WTC11 (cell line): ENCODE results near the gene NANOG. TPM values are rescaled to one million over a fixed set of nuclear protein-coding genes. Genes with fewer than 3 reads are reported as not detected.
"Not testable (repeated sequence)": the region's sequence is repeated elsewhere in the genome, so short reads cannot be mapped to it uniquely, and the experiment has no call there.

Experiments used
- ATAC-seq: fragments of 200-7000 bp; cut with Tn5 transposase; 2 replicates; pipeline ENCODE4 v1.10.0; 2021; ENCODE audit warnings: mild to moderate bottlenecking, moderate library complexity
- CTCF ChIA-PET: fragments of 300-600 bp; sonication (Branson Sonifier 250); formaldehyde crosslinking; loops from one replicate; lab custom pipeline; 2021; ENCODE audit warnings: antibody characterized with exemption; lab: Charles Lee
- POLR2A ChIA-PET: fragments of 350-600 bp; sonication (Branson Sonifier 250); formaldehyde crosslinking; loops from one replicate; lab custom pipeline; 2021; ENCODE audit warnings: antibody characterized with exemption; lab: Charles Lee
- DNase-seq: peaks from one replicate; pipeline ENCODE4 v3.0.0; 2021; ENCODE audit warnings: low spot score
- H3K27ac Mint-ChIP-seq: 2 replicates; pipeline ENCODE4 v1.8.0; 2021; ENCODE audit warnings: mixed read lengths
- H3K27me3 Mint-ChIP-seq: 2 replicates; pipeline ENCODE4 v1.8.0; 2021; ENCODE audit warnings: low read depth, mild to moderate bottlenecking, moderate library complexity, mixed read lengths
- H3K36me3 Mint-ChIP-seq: 2 replicates; pipeline ENCODE4 v1.8.0; 2021; ENCODE audit warnings: mixed read lengths
- H3K4me1 Mint-ChIP-seq: 2 replicates; pipeline ENCODE4 v1.8.0; 2022; ENCODE audit warnings: mixed read lengths
- H3K4me3 Mint-ChIP-seq: 2 replicates; pipeline ENCODE4 v1.8.0; 2021; ENCODE audit warnings: mild to moderate bottlenecking, moderate library complexity, mixed read lengths
- H3K9me3 Mint-ChIP-seq: 2 replicates; pipeline ENCODE4 v1.8.0; 2021; ENCODE audit warnings: mixed read lengths
- E2F4 ChIP-seq: sonication (generic); formaldehyde crosslinking; IDR thresholded peaks from 2 replicates; pipeline ENCODE4 v1.8.1; 2022; ENCODE audit warnings: low read depth, mild to moderate bottlenecking, moderate library complexity, missing genetic modification reagents, borderline replicate concordance
- FOXP1 ChIP-seq: sonication (generic); formaldehyde crosslinking; IDR thresholded peaks from 2 replicates; pipeline ENCODE4 v1.8.0; 2022; ENCODE audit warnings: missing genetic modification reagents, mild to moderate bottlenecking, moderate library complexity, borderline replicate concordance
- GRHL2 ChIP-seq: fragments of 250-450 bp; sonication (Bioruptor Pico); IDR thresholded peaks from 2 replicates; pipeline ENCODE4 v1.8.0; 2022; ENCODE audit warnings: mild to moderate bottlenecking, moderate library complexity; ENCODE audit not compliant: insufficient replicate concordance, severe bottlenecking
- JAZF1 ChIP-seq: fragments of 250-450 bp; sonication (Bioruptor Pico); IDR thresholded peaks from 2 replicates; pipeline ENCODE4 v1.9.0; 2021; ENCODE audit warnings: moderate library complexity, mild to moderate bottlenecking, inconsistent platforms
- MYBL2 ChIP-seq: sonication (generic); formaldehyde crosslinking; IDR thresholded peaks from 2 replicates; pipeline ENCODE4 v1.8.1; 2023; ENCODE audit warnings: mild to moderate bottlenecking, moderate library complexity, missing genetic modification reagents
- SOX15 ChIP-seq: fragments of 250-450 bp; sonication (Bioruptor Pico); IDR thresholded peaks from 2 replicates; pipeline ENCODE4 v1.9.0; 2021; ENCODE audit warnings: mild to moderate bottlenecking
- TEAD4 ChIP-seq: sonication (generic); formaldehyde crosslinking; IDR thresholded peaks from 2 replicates; pipeline ENCODE4 v1.8.0; 2022; ENCODE audit warnings: mild to moderate bottlenecking, missing genetic modification reagents
- TP53 ChIP-seq: sonication (generic); formaldehyde crosslinking; IDR thresholded peaks from 2 replicates; pipeline ENCODE4 v1.8.1; 2023; ENCODE audit warnings: mild to moderate bottlenecking, missing genetic modification reagents
- ZNF317 ChIP-seq: sonication (generic); formaldehyde crosslinking; IDR thresholded peaks from 2 replicates; pipeline ENCODE4 v1.8.1; 2023; ENCODE audit warnings: low read depth, mild to moderate bottlenecking, moderate library complexity, missing genetic modification reagents, borderline replicate concordance
- ZNF396 ChIP-seq: fragments of 250-450 bp; sonication (Bioruptor Pico); IDR thresholded peaks from 2 replicates; pipeline ENCODE4 v1.8.0; 2021; ENCODE audit warnings: mild to moderate bottlenecking, moderate library complexity, borderline replicate concordance
- ZNF532 ChIP-seq: fragments of 250-450 bp; sonication (Bioruptor Pico); IDR thresholded peaks from 2 replicates; pipeline ENCODE4 v1.9.0; 2021; ENCODE audit warnings: mild to moderate bottlenecking, borderline replicate concordance
- total RNA-seq: library from RNA; stranded (reverse); gene quantifications from 3 replicates; pipeline ENCODE4 v1.2.3, GENCODE V29; 2021
- TF ChIP-seq, protein P1 (sequence below): sonication (generic); formaldehyde crosslinking; IDR thresholded peaks from 2 replicates; pipeline ENCODE4 v1.8.1; 2023; ENCODE audit warnings: mild to moderate bottlenecking, missing genetic modification reagents, borderline replicate concordance
- TF ChIP-seq, protein P2 (sequence below): sonication (generic); formaldehyde crosslinking; conservative IDR thresholded peaks from 2 replicates; pipeline ENCODE4 v1.8.1; 2022; ENCODE audit warnings: mild to moderate bottlenecking, missing genetic modification reagents

The NANOG gene
- total RNA-seq, 1 experiment from 2014 or later: 387 TPM

DNA sequence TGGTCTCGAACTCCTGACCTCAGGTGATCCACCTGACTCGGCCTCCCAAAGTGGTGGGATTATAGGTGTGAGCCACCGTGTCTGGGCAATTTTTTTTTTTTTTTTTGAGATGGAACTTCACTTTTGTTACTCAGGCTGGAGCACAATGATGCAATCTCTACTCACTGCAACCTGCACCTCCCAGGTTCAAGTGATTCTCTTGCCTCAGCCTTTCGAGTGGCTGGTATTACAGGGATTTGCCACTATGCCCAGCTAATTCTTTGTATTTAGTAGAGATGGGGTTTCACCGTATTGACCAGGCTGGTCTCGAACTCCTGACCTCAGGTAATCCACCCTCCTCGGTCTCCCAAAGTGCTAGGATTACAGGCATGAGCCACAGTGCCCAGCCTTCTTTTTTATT, 8.1 kb downstream of the NANOG start:
- POLR2A ChIA-PET, H3K27me3 Mint-ChIP-seq: not testable (repeated sequence)
- H3K36me3 Mint-ChIP-seq: peaks cover 70% of the 10 kb centered on the region
- TF ChIP-seq, protein P1, sequence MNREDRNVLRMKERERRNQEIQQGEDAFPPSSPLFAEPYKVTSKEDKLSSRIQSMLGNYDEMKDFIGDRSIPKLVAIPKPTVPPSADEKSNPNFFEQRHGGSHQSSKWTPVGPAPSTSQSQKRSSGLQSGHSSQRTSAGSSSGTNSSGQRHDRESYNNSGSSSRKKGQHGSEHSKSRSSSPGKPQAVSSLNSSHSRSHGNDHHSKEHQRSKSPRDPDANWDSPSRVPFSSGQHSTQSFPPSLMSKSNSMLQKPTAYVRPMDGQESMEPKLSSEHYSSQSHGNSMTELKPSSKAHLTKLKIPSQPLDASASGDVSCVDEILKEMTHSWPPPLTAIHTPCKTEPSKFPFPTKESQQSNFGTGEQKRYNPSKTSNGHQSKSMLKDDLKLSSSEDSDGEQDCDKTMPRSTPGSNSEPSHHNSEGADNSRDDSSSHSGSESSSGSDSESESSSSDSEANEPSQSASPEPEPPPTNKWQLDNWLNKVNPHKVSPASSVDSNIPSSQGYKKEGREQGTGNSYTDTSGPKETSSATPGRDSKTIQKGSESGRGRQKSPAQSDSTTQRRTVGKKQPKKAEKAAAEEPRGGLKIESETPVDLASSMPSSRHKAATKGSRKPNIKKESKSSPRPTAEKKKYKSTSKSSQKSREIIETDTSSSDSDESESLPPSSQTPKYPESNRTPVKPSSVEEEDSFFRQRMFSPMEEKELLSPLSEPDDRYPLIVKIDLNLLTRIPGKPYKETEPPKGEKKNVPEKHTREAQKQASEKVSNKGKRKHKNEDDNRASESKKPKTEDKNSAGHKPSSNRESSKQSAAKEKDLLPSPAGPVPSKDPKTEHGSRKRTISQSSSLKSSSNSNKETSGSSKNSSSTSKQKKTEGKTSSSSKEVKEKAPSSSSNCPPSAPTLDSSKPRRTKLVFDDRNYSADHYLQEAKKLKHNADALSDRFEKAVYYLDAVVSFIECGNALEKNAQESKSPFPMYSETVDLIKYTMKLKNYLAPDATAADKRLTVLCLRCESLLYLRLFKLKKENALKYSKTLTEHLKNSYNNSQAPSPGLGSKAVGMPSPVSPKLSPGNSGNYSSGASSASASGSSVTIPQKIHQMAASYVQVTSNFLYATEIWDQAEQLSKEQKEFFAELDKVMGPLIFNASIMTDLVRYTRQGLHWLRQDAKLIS (CRISPR knock-in tag): 0 out of 2 replicates have a peak, but pooled peaks have one; percentile 6
- TF ChIP-seq, all 79 proteins: peak for 1; not testable (repeated sequence) for 78
- H3K27ac Mint-ChIP-seq: peak overlapping the region; percentile 99
- peak overlapping the region; percentile 49 for H3K4me3 Mint-ChIP-seq
- ATAC-seq, H3K9me3 Mint-ChIP-seq, DNase-seq, CTCF ChIA-PET: not testable (repeated sequence)
- peaks cover 76% of the 10 kb centered on the region for H3K4me1 Mint-ChIP-seq

DNA sequence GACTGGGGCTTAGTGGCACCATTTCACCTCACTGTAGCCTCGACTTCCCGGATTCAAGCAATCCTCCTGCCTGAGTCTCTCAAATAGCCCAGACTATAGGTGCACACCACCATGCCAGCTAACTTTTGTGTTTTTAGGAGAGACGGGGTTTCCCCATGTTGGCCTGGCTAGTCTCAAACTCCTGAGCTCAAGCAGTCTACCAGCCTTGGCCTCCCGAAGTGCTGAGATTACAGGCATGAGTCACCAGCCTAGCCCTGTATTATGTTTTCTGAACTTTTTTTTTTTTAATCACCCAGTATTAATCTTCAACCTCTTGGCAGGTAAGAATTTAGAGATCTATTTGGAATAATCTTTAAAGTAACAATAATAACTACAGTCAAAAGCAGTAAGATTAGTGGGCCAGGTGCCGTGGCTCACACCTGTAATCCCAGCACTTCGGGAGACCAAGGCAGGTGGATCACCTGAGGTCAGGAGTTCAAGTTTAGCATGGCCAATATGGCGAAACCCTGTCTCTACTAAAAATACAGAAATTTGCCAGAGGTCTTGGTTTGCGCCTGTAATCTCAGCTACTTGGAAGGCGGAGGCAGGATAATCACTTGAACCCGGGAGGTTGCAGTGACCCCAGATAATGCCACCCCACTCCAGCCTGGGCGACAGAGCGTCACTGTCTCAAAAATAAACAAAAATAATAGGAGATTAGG, 8.6 kb downstream of the NANOG start:
- POLR2A ChIA-PET: interaction anchor here (1.2 to 1.7 kb wide), 3 partner anchors 9 to 162 kb away, joined by 4 to 6 read pairs (median 5); partner anchors contain the start of gene NANOG
- peaks cover 71% of the 10 kb centered on the region for H3K4me1 Mint-ChIP-seq
- H3K36me3 Mint-ChIP-seq: peaks cover 70% of the 10 kb centered on the region
- no peaks in the 10 kb centered on the region for H3K27me3 Mint-ChIP-seq
- DNase-seq: no peak
- no peak; the same call in 1 of the 2 replicates for ATAC-seq
- CTCF ChIA-PET: interaction anchor here (0.6 to 2.3 kb wide), 2 partner anchors 108 to 200 kb away, joined by 3 to 11 read pairs; no protein-coding TSS in a partner anchor
- TF ChIP-seq ZNF396 (CRISPR knock-in tag) (no peak), SOX15 (CRISPR knock-in tag) (no peak), ZNF317 (CRISPR knock-in tag) (no peak), E2F4 (no peak), FOXP1 (no peak), TP53 (no peak), ZNF532 (CRISPR knock-in tag) (no peak), TEAD4 (CRISPR knock-in tag) (no peak), GRHL2 (CRISPR knock-in tag) (no peak), JAZF1 (no peak), MYBL2 (CRISPR knock-in tag) (no peak)
- TF ChIP-seq, protein P2, sequence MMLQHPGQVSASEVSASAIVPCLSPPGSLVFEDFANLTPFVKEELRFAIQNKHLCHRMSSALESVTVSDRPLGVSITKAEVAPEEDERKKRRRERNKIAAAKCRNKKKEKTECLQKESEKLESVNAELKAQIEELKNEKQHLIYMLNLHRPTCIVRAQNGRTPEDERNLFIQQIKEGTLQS (CRISPR knock-in tag): no peak
- no peaks in the 10 kb centered on the region for H3K9me3 Mint-ChIP-seq
- peak overlapping the region; percentile 99 for H3K27ac Mint-ChIP-seq
- H3K4me3 Mint-ChIP-seq: peak overlapping the region; percentile 49
